Measurements from ENCODE around the gene CLIC6. TPM values are rescaled to one million over a fixed set of nuclear protein-coding genes. Genes with fewer than 3 reads are reported as not detected.

CLIC6 gene
- total RNA-seq, 4 donors from 2014 or later, result 3.9 to 23.9 (median 8.0) TPM

DNA sequence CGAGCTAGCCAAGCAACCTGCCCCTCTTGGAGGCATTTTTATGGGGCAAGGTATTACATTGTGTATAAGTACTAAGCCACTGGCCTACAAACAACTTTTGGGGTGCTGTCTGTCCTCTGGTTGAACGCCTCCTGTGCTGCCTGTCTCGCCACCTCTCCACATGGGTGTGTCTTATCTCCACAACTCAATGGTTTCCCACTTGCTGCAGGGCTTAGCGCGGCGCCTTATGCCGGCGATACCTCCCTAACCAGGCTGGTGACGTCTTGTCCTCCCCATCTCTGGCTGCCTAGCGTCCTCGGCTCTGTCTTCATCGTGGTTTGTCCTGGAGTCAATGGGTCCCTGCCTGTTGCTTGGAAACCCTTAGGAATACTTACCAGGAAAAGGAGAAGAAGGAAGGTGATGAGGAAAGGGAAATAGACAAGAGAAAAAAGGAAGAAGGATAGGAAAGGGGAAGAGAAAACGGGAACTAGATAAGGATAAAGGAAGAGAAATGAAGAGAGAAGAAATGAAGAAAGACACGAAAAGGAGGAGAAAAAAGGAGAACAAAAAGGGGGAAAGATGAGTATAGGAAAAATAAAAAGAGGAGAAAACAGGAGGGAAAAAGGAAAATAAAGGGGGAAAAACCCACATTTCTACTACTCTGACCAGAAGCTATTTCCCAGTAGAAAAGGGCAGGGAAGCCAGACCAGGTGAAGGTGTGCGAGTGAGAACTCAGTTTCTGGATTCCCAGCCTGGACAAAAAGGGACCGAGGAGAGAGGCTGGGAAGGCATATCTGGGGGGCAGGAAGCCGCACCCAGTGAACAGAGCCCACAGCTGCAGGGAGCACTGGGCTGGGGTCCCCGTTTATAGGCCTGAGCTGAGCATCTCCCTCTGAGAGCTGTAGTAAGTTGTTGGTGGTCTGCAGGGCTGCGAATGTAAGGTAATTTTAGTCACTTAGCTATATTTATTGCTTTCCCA is 86.2 kb downstream of the CLIC6 start:
- intact Hi-C loops (cut with DNase I), result no loop called here
- Histone ChIP-seq H3K4me1 (no peaks in the 10 kb centered on the region), H3K36me3 (no peaks in the 10 kb centered on the region)

GRCh38 chr21:34761758-34762330 is 93.0 kb downstream of the CLIC6 start:
- Histone ChIP-seq H3K9me3 (no peaks in the 10 kb centered on the region), H3K27me3 (no peaks in the 10 kb centered on the region), H3K4me3 (replicated peaks in 1 of 3) (no peak overlapping the region), H3K4me1 (no peaks in the 10 kb centered on the region), H3K36me3 (no peaks in the 10 kb centered on the region), H3K27ac (no peak overlapping the region)
- 74 to 85% methylated on average over 2 of the region's 2 CpGs for WGBS, 2 donors
- no peak for TF ChIP-seq CTCF (IDR thresholded peaks at IDR 0.05)
- no peak for TF ChIP-seq POLR2A (IDR thresholded peaks at IDR 0.05)
- intact Hi-C loops (cut with DNase I), result no loop called here
- no peak for DNase-seq

More for the DNA sequence above, 86.2 kb downstream of the CLIC6 start:
- no peak overlapping the region for H3K4me3 ChIP-seq (replicated peaks in 1 of 3)
- DNase-seq, result no peak
- H3K27me3 ChIP-seq, result no peaks in the 10 kb centered on the region
- 87 to 90% methylated on average over 19 of the region's 19 CpGs for WGBS, 2 donors
- no peaks in the 10 kb centered on the region for H3K9me3 ChIP-seq
- H3K27ac ChIP-seq, result no peak overlapping the region
- TF ChIP-seq POLR2A (IDR thresholded peaks at IDR 0.05) (no peak), CTCF (IDR thresholded peaks at IDR 0.05) (no peak)

GRCh38 chr21:34762786-34763185 is 94.0 kb downstream of the CLIC6 start:
- no peak overlapping the region for H3K27ac ChIP-seq
- no peaks in the 10 kb centered on the region for H3K4me1 ChIP-seq
- 90 to 98% methylated on average over 1 of the region's 1 CpG for WGBS, 2 donors
- TF ChIP-seq CTCF (IDR thresholded peaks at IDR 0.05) (no peak), POLR2A (IDR thresholded peaks at IDR 0.05) (no peak)
- no peaks in the 10 kb centered on the region for H3K9me3 ChIP-seq
- H3K4me3 ChIP-seq (replicated peaks in 1 of 3), result no peak overlapping the region
- H3K36me3 ChIP-seq, result no peaks in the 10 kb centered on the region
- intact Hi-C loops (cut with DNase I), result no loop called here
- no peak for DNase-seq
- no peaks in the 10 kb centered on the region for H3K27me3 ChIP-seq

GRCh38 chr21:34764715-34765284 is 96.0 kb downstream of the CLIC6 start:
- no peaks in the 10 kb centered on the region for H3K4me1 ChIP-seq
- no peaks in the 10 kb centered on the region for H3K9me3 ChIP-seq
- intact Hi-C loops (cut with DNase I), result no loop called here
- no peak for DNase-seq
- WGBS, 2 donors, result 93 to 94% methylated on average over 3 of the region's 3 CpGs
- TF ChIP-seq CTCF (IDR thresholded peaks at IDR 0.05) (no peak), POLR2A (IDR thresholded peaks at IDR 0.05) (no peak)
- no peaks in the 10 kb centered on the region for H3K27me3 ChIP-seq
- H3K36me3 ChIP-seq, result no peaks in the 10 kb centered on the region
- H3K27ac ChIP-seq, result no peak overlapping the region
- no peak overlapping the region for H3K4me3 ChIP-seq (replicated peaks in 1 of 3)

GRCh38 chr21:34765619-34766018 is 96.8 kb downstream of the CLIC6 start:
- 93 to 97% methylated on average over 4 of the region's 4 CpGs for WGBS, 2 donors
- Histone ChIP-seq H3K27me3 (no peaks in the 10 kb centered on the region), H3K27ac (no peak overlapping the region), H3K4me3 (replicated peaks in 1 of 3) (no peak overlapping the region), H3K4me1 (no peaks in the 10 kb centered on the region), H3K36me3 (no peaks in the 10 kb centered on the region), H3K9me3 (no peaks in the 10 kb centered on the region)
- TF ChIP-seq POLR2A (IDR thresholded peaks at IDR 0.05) (no peak), CTCF (IDR thresholded peaks at IDR 0.05) (no peak)
- no peak for DNase-seq
- intact Hi-C loops (cut with DNase I), result no loop called here
